K562 treated with DMSO at 1 percent for 48 hours (cell line): ENCODE data around the gene SLC6A3. TPM values are rescaled to one million over a fixed set of nuclear protein-coding genes. Genes with fewer than 3 reads are reported as not detected.

ENCODE experiments used
- total RNA-seq: library from RNA; unstranded; fragments of 300-600 nt; gene quantifications from 2 replicates; pipeline ENCODE4 v1.2.3, GENCODE V29; 2022; ENCODE audit warnings: low replicate concordance; ENCODE audit errors: extremely low read depth

The SLC6A3 gene
- not detected in 2 replicates for total RNA-seq

DNA sequence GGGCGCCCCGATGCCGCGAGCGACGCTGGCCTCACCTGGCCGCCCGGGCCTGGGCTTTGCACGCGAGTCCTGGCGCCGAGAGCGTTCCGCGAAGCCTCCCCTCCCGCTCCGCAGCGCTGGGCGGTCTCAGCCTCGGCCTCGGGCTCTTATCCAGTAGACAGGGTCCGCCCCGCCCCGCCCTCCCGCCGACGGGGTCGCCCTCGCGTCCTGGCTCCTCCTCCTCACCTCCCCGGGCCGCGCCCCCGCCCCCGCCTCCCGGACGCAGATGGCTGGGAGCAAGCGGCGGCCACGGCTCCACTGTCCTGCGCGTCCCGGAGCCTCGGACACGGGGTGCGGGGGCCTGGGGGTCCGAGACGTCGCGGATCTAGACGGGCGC, at the start of gene SLC6A3:
Gene SLC6A3 (minus strand): TSS at position 128 of the 376 bp plus-strand sequence. CDS start 2,243 bp downstream, outside the sequence.

DNA sequence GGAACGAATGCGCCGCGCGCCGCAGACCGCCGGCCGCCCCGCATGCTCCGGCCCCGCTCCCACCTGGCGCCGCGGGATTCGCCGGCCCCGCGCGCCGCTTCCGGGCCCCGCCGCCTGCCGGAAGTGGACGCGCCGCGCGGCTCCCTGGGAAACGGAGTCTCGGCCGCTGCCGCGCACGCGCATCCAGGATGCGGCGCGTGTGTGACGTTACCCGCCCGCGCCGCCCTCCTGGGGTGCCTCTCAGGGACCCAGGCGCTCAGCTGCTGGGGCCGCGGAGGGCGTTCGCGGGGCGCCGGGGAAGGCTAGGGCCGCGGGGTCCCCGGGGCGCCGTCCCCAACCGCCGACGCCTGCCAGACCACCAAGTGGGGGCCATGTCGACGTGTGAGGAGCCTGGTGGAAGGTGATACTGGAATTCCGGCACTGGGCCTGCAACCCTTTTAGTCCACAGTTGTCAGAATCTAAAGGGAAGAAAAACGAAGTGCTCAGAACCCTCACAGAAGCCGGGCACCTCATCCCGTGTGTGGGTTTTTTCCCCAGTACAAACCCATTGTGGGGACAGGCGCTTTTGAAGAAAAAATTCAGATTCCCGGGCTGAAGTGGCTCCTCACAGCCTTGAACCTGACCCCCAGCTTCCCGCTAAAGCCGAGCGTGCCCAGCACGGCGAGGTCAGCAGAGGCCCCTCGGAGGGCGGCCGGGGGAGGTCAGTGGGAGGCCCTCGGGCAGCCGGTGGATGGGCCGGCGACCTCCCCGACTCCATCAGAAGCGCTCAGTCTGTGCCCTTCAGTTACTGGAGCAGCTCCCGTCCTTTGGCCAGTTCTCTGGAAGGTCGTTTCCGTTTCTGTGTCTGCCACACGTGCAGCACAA, 100.0 kb downstream of the SLC6A3 start, which contains the start of gene CLPTM1L:
Gene CLPTM1L (minus strand): TSS at position 125 of the 864 bp plus-strand sequence. CDS start 258 bp downstream, outside the sequence.

Other genes starting within 250 kb of the SLC6A3 start
- gene SLC6A19, start 243.8 kb downstream of the SLC6A3 start, total RNA-seq: not detected in 2 replicates
- not detected in 2 replicates for gene SLC6A18, start 220.1 kb downstream of the SLC6A3 start, total RNA-seq
- not detected in 2 replicates for gene TERT, start 150.4 kb downstream of the SLC6A3 start, total RNA-seq
- 2,775 TPM in 1 of 2 replicates, not detected in the other for gene CLPTM1L, start 100.3 kb downstream of the SLC6A3 start, total RNA-seq
- not detected in 2 replicates for gene LPCAT1, start 78.5 kb upstream of the SLC6A3 start, total RNA-seq